Measurements from ENCODE around the gene ELFN1. TPM values are rescaled to one million over a fixed set of nuclear protein-coding genes. Genes with fewer than 3 reads are reported as not detected.

Gene ELFN1
- total and polyA plus RNA-seq, 9 of the 15 experiments (the other 6 are each of a cell fraction or from before 2014, with no cell fraction given), result 0.04 to 0.64 (median 0.18) TPM; not detected in 2

GRCh38 chr7:1735806-1736483, 65.9 kb downstream of the ELFN1 start:
- in situ Hi-C loops (cut with MboI) (no loop called here), intact Hi-C loops (cut with micrococcal nuclease) (no loop called here)
- H4K20me1 ChIP-seq (replicated peaks; ENCODE audit: control insufficient read depth, insufficient read depth, low read length), result peaks cover 4% of the 10 kb centered on the region; the same call in 1 of the 2 replicates
- peaks cover 16% of the 10 kb centered on the region; the same call in 1 of the 3 replicates for H3K36me3 ChIP-seq (ENCODE audit: control insufficient read depth, insufficient read depth, low read length)
- H3K27ac ChIP-seq (ENCODE audit: extremely low read depth, low read depth, low read length), result no peak overlapping the region
- no peaks in the 10 kb centered on the region for H3K9me3 ChIP-seq (replicated peaks; ENCODE audit: control insufficient read depth, insufficient read depth, low read depth, low read length)
- no peaks in the 10 kb centered on the region for H3K9me1 ChIP-seq (ENCODE audit: control insufficient read depth, insufficient read depth, low read length)
- no peak overlapping the region for H3K9ac ChIP-seq (ENCODE audit: insufficient read depth in 1 of 2, low read depth in 2 of 2, low read length in 2 of 2)
- H3K79me2 ChIP-seq (ENCODE audit: control insufficient read depth, insufficient read depth, low read length), result no peaks in the 10 kb centered on the region; the same call in 2 of the 3 replicates
- H3K4me1 ChIP-seq (replicated peaks in 1 of 2; ENCODE audit: control insufficient read depth in 2 of 2, insufficient read depth in 2 of 2, low read length in 2 of 2), result peaks cover 0 to 45% of the 10 kb centered on the region in 2 experiments; a peak in 3 of 5 replicates
- TF ChIP-seq BCOR (IDR thresholded peaks at IDR 0.05) (peak; percentile 60), DIDO1 (tag; IDR thresholded peaks at IDR 0.05; ENCODE audit: low read depth) (no peak), TFAP4 (CRISPR knock-in tag; IDR thresholded peaks at IDR 0.05; ENCODE audit: borderline replicate concordance) (peak; percentile 9; the same call in 1 of the 2 replicates), ZFP36 (IDR thresholded peaks at IDR 0.05; ENCODE audit: low read depth, low read length, partially characterized antibody) (peak; percentile 54), POLR2G (IDR thresholded peaks at IDR 0.05; ENCODE audit: low read depth, low read length) (peak; percentile 34; the same call in 1 of the 2 replicates), MAX (CRISPR knock-in tag; IDR thresholded peaks at IDR 0.05) (peak; percentile 59), RNF2 (IDR thresholded peaks at IDR 0.05) (no peak), MTA1 (IDR thresholded peaks at IDR 0.05; ENCODE audit: borderline replicate concordance) (no peak), FOXP1 (CRISPR knock-in tag; IDR thresholded peaks at IDR 0.05) (0 out of 2 replicates have a peak, but pooled peaks have one; percentile 19)
- H2AFZ ChIP-seq (ENCODE audit: low read depth, low read length), result no peak overlapping the region
- WGBS (ENCODE audit: insufficient coverage, low coverage, missing lambda C conversion rate), result 8% methylated on average over 27 of the region's 29 CpGs
- peaks cover 26 to 50% of the 10 kb centered on the region in 2 experiments; a peak in 3 of 5 replicates for H3K27me3 ChIP-seq (ENCODE audit: control insufficient read depth in 2 of 2, insufficient read depth in 2 of 2, low read length in 2 of 2)
- no peak overlapping the region for H3K4me2 ChIP-seq (ENCODE audit: insufficient read depth, low read length)
- DNase-seq (ENCODE audit: extremely low read depth in 1 of 4, low spot score in 3 of 4) (no peak), ATAC-seq (no peak), FAIRE-seq (no peak)
- no TSS peak for BruUV-seq (replicated peaks)
- no peak overlapping the region for H3K4me3 ChIP-seq
- ChIA-PET CTCF (ENCODE audit: low intra/inter-chr PET ratio) (no interaction called here), POLR2A (no interaction called here)
